Measurements from ENCODE around the gene TMEM200A.

GRCh38 chr6:130431346-130431852 lies 65.6 kb downstream of the TMEM200A start:
- no peak for TF ChIP-seq EZH2 (IDR thresholded peaks at IDR 0.05; ENCODE audit: insufficient read depth, poor library complexity, severe bottlenecking)
- TF ChIP-seq EZH2phosphoT487 (IDR thresholded peaks at IDR 0.05; ENCODE audit: insufficient read depth, low read depth), result no peak
